HEK293T (cell line): ENCODE data around the gene HSPA4.

Source experiments
- CTCF ChIA-PET: fragments of 350-600 bp; formaldehyde crosslinking; extraction: SDS; loops from one replicate; lab custom pipeline; 2021; ENCODE audit warnings: antibody characterized with exemption, inconsistent platforms; lab: Yijun Ruan, JAX
- POLR2A ChIA-PET: fragments of 350-600 bp; formaldehyde crosslinking; extraction: SDS; loops from one replicate; lab custom pipeline; 2020; ENCODE audit warnings: antibody characterized with exemption, inconsistent platforms; lab: Yijun Ruan, JAX
- DNase-seq: peaks from one replicate; pipeline ENCODE4 v3.0.0; 2012; ENCODE audit warnings: mixed read lengths; ENCODE audit errors: extremely low spot score
- ARNT ChIP-seq: fragments of 450-650 bp; IDR thresholded peaks from 2 replicates; pipeline ENCODE4 v1.6.1; 2017; ENCODE audit warnings: mild to moderate bottlenecking
- BHLHE40 ChIP-seq: fragments of 450-650 bp; IDR thresholded peaks from 2 replicates; pipeline ENCODE4 v1.6.1; 2016; ENCODE audit warnings: mild to moderate bottlenecking, moderate library complexity, borderline replicate concordance
- CTBP1 ChIP-seq: fragments of 450-650 bp; IDR thresholded peaks from 2 replicates; pipeline ENCODE4 v1.6.1; 2016; ENCODE audit warnings: borderline replicate concordance
- ELF4 ChIP-seq: fragments of 450-650 bp; IDR thresholded peaks from 2 replicates; pipeline ENCODE4 v1.6.1; 2017; ENCODE audit warnings: antibody characterized with exemption
- FOXA1 ChIP-seq: fragments of 450-650 bp; IDR thresholded peaks from 2 replicates; pipeline ENCODE4 v1.6.1; 2016; ENCODE audit warnings: mild to moderate bottlenecking
- FOXK2 ChIP-seq: fragments of 450-650 bp; IDR thresholded peaks from 2 replicates; pipeline ENCODE4 v1.6.1; 2016; ENCODE audit warnings: mild to moderate bottlenecking
- FOXM1 ChIP-seq: fragments of 450-650 bp; IDR thresholded peaks from 2 replicates; pipeline ENCODE4 v1.6.1; 2017; ENCODE audit warnings: mild to moderate bottlenecking, borderline replicate concordance
- HDGF ChIP-seq: fragments of 450-650 bp; IDR thresholded peaks from 2 replicates; pipeline ENCODE4 v1.6.1; 2017; ENCODE audit warnings: antibody characterized with exemption, borderline replicate concordance
- L3MBTL2 ChIP-seq: fragments of 450-650 bp; conservative IDR thresholded peaks from 2 replicates; pipeline ENCODE4 v1.6.1; 2016; ENCODE audit warnings: mild to moderate bottlenecking
- LEF1 ChIP-seq: fragments of 450-650 bp; IDR thresholded peaks from 2 replicates; pipeline ENCODE4 v1.6.1; 2017; ENCODE audit warnings: mild to moderate bottlenecking, borderline replicate concordance
- NFRKB ChIP-seq: fragments of 450-650 bp; IDR thresholded peaks from 2 replicates; pipeline ENCODE4 v1.6.1; 2016; ENCODE audit warnings: mild to moderate bottlenecking, moderate library complexity
- SP1 ChIP-seq: fragments of 450-650 bp; IDR thresholded peaks from 2 replicates; pipeline ENCODE4 v1.6.1; 2017
- SUZ12 ChIP-seq: fragments of 450-650 bp; IDR thresholded peaks from 2 replicates; pipeline ENCODE4 v1.6.1; 2016; ENCODE audit warnings: mild to moderate bottlenecking
- TARDBP ChIP-seq: fragments of 450-650 bp; IDR thresholded peaks from 2 replicates; pipeline ENCODE4 v1.6.1; 2016
- ZNF384 ChIP-seq: fragments of 450-650 bp; IDR thresholded peaks from 2 replicates; pipeline ENCODE4 v1.6.1; 2016
- TF ChIP-seq, protein P1 (sequence below): fragments of 450-650 bp; IDR thresholded peaks from 2 replicates; pipeline ENCODE4 v1.6.1; 2016

Gene HSPA4

GRCh38 chr5:133025804-133026663 is 25.8 kb upstream of the HSPA4 start, which contains the start of gene ZCCHC10:
Gene ZCCHC10, minus strand, starts transcription at chr5:133026549. Its CDS starts 12 bp downstream, at chr5:133026537.
- peak; percentile 94 for DNase-seq
- ChIA-PET CTCF (interaction anchor here (0.7 kb wide), 1 partner anchor 143 kb away, joined by 5 read pairs; no protein-coding TSS in a partner anchor), POLR2A (interaction anchor here (1.0 to 2.6 kb wide), 6 partner anchors 9 to 288 kb away, joined by 3 to 20 read pairs (median 10); partner anchors contain the start of genes AFF4, HSPA4 and KIF3A)
- no peak for TF ChIP-seq FOXM1
- TF ChIP-seq TARDBP = no peak
- TF ChIP-seq BHLHE40 = no peak
- TF ChIP-seq SUZ12 = no peak
- TF ChIP-seq NFRKB = peak; percentile 51; the same call in 1 of the 2 replicates
- TF ChIP-seq, protein P1, sequence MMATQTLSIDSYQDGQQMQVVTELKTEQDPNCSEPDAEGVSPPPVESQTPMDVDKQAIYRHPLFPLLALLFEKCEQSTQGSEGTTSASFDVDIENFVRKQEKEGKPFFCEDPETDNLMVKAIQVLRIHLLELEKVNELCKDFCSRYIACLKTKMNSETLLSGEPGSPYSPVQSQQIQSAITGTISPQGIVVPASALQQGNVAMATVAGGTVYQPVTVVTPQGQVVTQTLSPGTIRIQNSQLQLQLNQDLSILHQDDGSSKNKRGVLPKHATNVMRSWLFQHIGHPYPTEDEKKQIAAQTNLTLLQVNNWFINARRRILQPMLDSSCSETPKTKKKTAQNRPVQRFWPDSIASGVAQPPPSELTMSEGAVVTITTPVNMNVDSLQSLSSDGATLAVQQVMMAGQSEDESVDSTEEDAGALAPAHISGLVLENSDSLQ = peak; percentile 84
- no peak for TF ChIP-seq LEF1
- no peak for TF ChIP-seq CTBP1
- no peak for TF ChIP-seq FOXK2
- TF ChIP-seq HDGF = no peak
- no peak for TF ChIP-seq ARNT
- peak; percentile 47; the same call in 1 of the 2 replicates for TF ChIP-seq ELF4
- TF ChIP-seq SP1 = no peak
- TF ChIP-seq L3MBTL2 = peak; percentile 46; the same call in 1 of the 2 replicates
- TF ChIP-seq FOXA1 = no peak
- no peak for TF ChIP-seq ZNF384

DNA sequence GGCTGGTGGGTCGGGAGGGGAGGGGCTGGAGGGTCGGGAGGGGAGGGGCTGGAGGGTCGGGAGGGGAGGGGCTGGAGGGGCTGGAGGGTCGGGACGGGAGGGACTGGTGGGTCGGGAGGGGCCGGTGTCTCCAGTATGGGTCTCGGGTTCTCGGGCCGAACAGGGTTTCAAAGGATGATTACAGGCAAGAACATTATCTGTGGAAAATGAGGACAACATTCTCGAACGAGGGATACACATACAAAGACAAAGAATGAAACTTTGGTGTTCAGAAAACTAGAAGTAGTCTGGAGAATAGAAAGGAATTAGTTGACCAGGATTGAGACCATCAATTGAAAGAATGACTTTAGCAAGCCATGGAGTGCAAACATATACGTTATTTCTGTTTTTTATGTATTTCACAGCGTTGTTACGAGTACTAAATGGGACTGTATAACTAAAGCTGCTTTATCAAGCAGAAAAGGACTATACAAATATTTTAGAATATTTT is 25.1 kb upstream of the HSPA4 start:
- POLR2A ChIA-PET = interaction anchor here (0.6 to 1.9 kb wide), 3 partner anchors 17 to 25 kb away, joined by 3 to 17 read pairs (median 4); partner anchors contain the start of gene HSPA4
- CTCF ChIA-PET = interaction anchor here (0.6 to 0.7 kb wide), 2 partner anchors 12 to 18 kb away, joined by 3 to 7 read pairs; no protein-coding TSS in a partner anchor

DNA sequence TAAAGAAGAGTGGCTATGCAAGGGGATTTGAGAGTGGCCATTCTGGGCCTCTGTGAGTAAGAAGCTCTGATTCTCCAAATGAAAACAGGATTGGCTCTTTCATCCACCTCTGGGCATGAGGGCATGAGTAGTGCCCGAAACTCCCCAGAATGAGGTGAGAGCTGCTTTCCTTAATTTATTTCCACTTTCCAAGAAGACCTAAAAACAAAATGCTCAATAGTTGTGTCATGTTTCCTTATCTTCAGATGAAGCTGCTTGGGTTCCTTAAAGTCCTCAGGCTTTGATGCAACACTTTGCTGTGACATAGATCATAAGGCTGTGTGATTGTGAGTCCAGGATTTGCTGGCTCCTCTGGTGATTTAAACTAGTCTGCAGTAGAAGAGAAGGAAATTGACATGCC is 22.4 kb upstream of the HSPA4 start:
- no peak for DNase-seq
- ChIA-PET POLR2A (interaction anchor here (2.1 to 5.2 kb wide), 2 partner anchors 22 to 66 kb away, joined by 8 to 50 read pairs; partner anchors contain the start of genes AFF4 and HSPA4), CTCF (interaction anchor here (1.0 kb wide), 1 partner anchor 9 kb away, joined by 3 read pairs; no protein-coding TSS in a partner anchor)
- TF ChIP-seq NFRKB (no peak), BHLHE40 (no peak), FOXM1 (no peak), ZNF384 (no peak), ELF4 (no peak), CTBP1 (no peak), LEF1 (no peak), FOXA1 (no peak), SUZ12 (no peak), ARNT (no peak)

More for the DNA sequence above, 25.1 kb upstream of the HSPA4 start:
- DNase-seq = no peak
- no peak for TF ChIP-seq ARNT
- no peak for TF ChIP-seq ZNF384
- TF ChIP-seq FOXM1 = no peak
- TF ChIP-seq SP1 = no peak
- no peak for TF ChIP-seq BHLHE40
- TF ChIP-seq, protein P1 = no peak
- TF ChIP-seq CTBP1 = no peak
- TF ChIP-seq TARDBP = no peak
- no peak for TF ChIP-seq LEF1
- no peak for TF ChIP-seq L3MBTL2

DNA sequence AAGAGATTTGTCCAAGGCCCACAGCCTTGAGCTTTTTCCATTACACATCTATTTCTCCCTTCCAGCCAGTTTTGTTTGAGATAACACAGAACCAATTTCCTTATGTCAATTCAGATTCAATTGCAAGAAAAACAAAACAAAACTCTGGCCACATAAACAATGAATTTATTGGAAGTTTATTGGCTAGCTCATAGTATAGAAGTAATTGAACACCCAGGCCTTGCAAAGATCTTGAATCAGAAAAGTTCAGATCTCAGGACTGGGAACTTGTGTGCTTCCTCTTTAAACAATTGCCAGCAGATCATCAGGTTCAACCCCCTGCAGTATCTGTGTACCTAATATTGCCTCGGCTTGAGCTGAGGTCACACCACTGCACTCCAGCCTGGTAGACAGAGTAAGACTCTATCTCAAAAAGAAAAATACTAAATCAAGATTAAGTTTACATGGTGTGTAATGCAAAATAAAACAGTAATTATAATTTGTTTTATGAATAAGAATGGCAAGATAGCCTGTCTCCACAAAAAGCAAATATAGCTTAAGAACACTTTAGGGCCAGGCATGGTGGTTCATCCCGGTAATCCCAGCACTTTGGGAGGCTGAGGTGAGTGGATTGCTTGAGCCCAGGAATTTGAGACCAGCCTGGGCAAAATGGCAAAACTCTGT is 21.3 kb upstream of the HSPA4 start:
- POLR2A ChIA-PET = interaction anchor here (1.0 to 5.2 kb wide), 3 partner anchors 11 to 67 kb away, joined by 3 to 50 read pairs (median 8); partner anchors contain the start of genes AFF4 and HSPA4
- CTCF ChIA-PET = interaction anchor here (0.9 to 1.0 kb wide), 2 partner anchors 10 to 13 kb away, joined by 3 to 5 read pairs; no protein-coding TSS in a partner anchor
- DNase-seq = no peak
- TF ChIP-seq FOXA1 = 0 out of 2 replicates have a peak, but pooled peaks have one; percentile 24
- TF ChIP-seq SUZ12 = no peak
- peak; percentile 72 for TF ChIP-seq CTBP1

- POLR2A ChIA-PET = interaction anchor here (1.2 to 5.2 kb wide), 2 partner anchors 18 to 70 kb away, joined by 3 to 50 read pairs; partner anchors contain the start of genes AFF4 and HSPA4
- no peak for DNase-seq
- TF ChIP-seq L3MBTL2 (peak; percentile 35; the same call in 1 of the 2 replicates), SUZ12 (no peak)
- CTCF ChIA-PET = interaction anchor here (0.6 kb wide), 2 partner anchors 11 to 213 kb away, joined by 3 read pairs; no protein-coding TSS in a partner anchor
Measured at GRCh38 chr5:133032852-133033742, 18.7 kb upstream of the HSPA4 start.

- ChIA-PET POLR2A (interaction anchor here (5.2 kb wide), 1 partner anchor 17 kb away, joined by 50 read pairs; the partner anchor contains the start of gene HSPA4), CTCF (no interaction called here)
- TF ChIP-seq ARNT (no peak), HDGF (no peak), FOXA1 (no peak), TARDBP (no peak)
- no peak for DNase-seq
Measured at GRCh38 chr5:133034064-133034463, 17.7 kb upstream of the HSPA4 start.
